Psoas muscle (tissue), 8 donors: ENCODE results near the gene SSU72. TPM values are rescaled to one million over a fixed set of nuclear protein-coding genes. Genes with fewer than 3 reads are reported as not detected.

ENCODE experiments used
- ATAC-seq, 4 donors: fragments of 200-7000 bp; cut with Tn5 transposase; one replicate each; pipeline ENCODE4 v1.9.1; 2020; ENCODE audit warnings: moderate library complexity in 3 of 4, mild to moderate bottlenecking in 2 of 4
- DNase-seq, 2 donors: peaks; one replicate each; pipeline ENCODE4 v3.0.0-alpha.2; 2020
- H3K27ac ChIP-seq: fragments of 200-600 bp; one replicate; pipeline ENCODE4 v1.8.0; 2022
- H3K27me3 ChIP-seq, 3 donors: fragments of 200-600 bp in 1 of 3; one replicate each; pipeline versions ENCODE4 v1.6.1 to v1.8.0; 2013 to 2022; ENCODE audit warnings: low read length in 2 of 3, mild to moderate bottlenecking in 2 of 3, moderate library complexity in 1 of 3; ENCODE audit not compliant: insufficient read depth in 3 of 3
- H3K36me3 ChIP-seq, 2 donors: fragments of 200-600 bp in 1 of 2; one replicate each; pipeline versions ENCODE4 v1.6.1 to v1.8.0; 2013 to 2022; ENCODE audit warnings: low read depth in 1 of 2, mild to moderate bottlenecking in 1 of 2, moderate library complexity in 1 of 2; ENCODE audit not compliant: insufficient read depth in 1 of 2
- H3K4me1 ChIP-seq: fragments of 200-600 bp; one replicate; pipeline ENCODE4 v1.8.0; 2022
- H3K4me3 ChIP-seq: fragments of 200-600 bp; one replicate; pipeline ENCODE4 v1.8.0; 2022; ENCODE audit warnings: mild to moderate bottlenecking
- H3K9me3 ChIP-seq: fragments of 200-600 bp; one replicate; pipeline ENCODE4 v1.8.0; 2022
- WGBS, 3 donors: extraction: QIAGEN DNeasy Blood & Tissue Kit; methylation state at CpG; one replicate each; pipeline versions ENCODE4 v1.1.6 to v1.1.7; 2013; 5-methylcytosine and 5-hydroxymethylcytosine counted together
- intact Hi-C, 2 donors: fragments of 100-400 bp; cut with DNase I; formaldehyde crosslinking; loops; one replicate each; pipeline versions ENCODE4 v1.11.0 to v1.14.2; 2022
- polyA plus RNA-seq, 3 donors: library from polyadenylated mRNA; stranded (reverse); fragments of 200-250 nt; gene quantifications; one replicate each; pipeline ENCODE4 v1.2.3, GENCODE V29; 2013
- total RNA-seq, 4 donors: library from RNA; stranded (reverse); fragmentation: NEBNext Ultra II Directional in 2 of 4; extraction: Animal tissue kit (Norgen Biotek cat#: 25700) in 2 of 4; gene quantifications; one replicate each; pipeline versions ENCODE4 v1.2.1 to v1.2.4, GENCODE V29; 2021 to 2023
- TF ChIP-seq, protein P1 (sequence below): fragments of 200-600 bp; IDR thresholded peaks from one replicate; pipeline ENCODE4 v1.8.0; 2022; ENCODE audit warnings: antibody characterized with exemption
- donor health status: healthy with polysubstance abuse.
- donor health status: DM: no; HTN: no; CAD: no; lungs with moderate emphysema.
- donor health status: Bipolar disorder and iron deficiency.
- donor health status: healthy.
- donor health status: DM: yes; HTN: yes; CAD: no.
- donor health status: DM: no; HTN: no; CAD: no.
- donor health status: DM: no; HTN: no; CAD: no.
- donor health status: DM: yes; HTN: yes; CAD: no.

The SSU72 gene
- total and polyA plus RNA-seq, 7 donors = 130 to 207 (median 179) TPM

DNA sequence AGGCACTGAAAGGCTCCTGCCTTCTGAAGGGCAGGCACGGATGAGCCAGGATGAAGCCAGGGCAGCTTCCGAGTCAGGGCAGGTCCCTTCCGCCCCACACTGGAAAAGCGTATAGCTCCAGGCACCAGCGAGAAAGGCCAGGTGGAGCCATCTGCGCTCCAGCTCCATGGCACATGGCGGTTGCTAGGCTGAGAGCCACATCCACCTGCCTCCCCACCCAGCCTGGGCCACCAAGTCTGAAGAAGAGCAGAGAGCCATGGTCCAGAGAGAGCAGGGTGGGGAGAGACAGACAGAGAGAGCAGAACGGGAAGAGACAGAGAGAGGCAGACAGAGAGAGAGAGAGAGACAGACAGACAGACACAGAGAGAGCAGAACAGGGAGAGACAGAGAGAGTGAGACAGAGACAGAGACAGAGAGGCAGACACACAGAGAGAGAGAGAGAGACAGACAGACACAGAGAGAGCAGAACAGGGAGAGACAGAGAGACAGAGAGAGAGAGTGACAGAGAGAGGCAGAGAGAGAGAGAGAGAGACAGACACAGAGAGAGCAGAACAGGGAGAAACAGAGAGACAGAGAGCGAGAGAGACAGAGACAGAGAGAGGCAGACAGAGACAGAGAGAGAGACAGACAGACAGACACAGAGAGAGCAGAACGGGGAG is 20.1 kb upstream of the SSU72 start:
- no peaks in the 10 kb centered on the region for H3K9me3 ChIP-seq
- TF ChIP-seq, protein P1, sequence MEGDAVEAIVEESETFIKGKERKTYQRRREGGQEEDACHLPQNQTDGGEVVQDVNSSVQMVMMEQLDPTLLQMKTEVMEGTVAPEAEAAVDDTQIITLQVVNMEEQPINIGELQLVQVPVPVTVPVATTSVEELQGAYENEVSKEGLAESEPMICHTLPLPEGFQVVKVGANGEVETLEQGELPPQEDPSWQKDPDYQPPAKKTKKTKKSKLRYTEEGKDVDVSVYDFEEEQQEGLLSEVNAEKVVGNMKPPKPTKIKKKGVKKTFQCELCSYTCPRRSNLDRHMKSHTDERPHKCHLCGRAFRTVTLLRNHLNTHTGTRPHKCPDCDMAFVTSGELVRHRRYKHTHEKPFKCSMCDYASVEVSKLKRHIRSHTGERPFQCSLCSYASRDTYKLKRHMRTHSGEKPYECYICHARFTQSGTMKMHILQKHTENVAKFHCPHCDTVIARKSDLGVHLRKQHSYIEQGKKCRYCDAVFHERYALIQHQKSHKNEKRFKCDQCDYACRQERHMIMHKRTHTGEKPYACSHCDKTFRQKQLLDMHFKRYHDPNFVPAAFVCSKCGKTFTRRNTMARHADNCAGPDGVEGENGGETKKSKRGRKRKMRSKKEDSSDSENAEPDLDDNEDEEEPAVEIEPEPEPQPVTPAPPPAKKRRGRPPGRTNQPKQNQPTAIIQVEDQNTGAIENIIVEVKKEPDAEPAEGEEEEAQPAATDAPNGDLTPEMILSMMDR = no peak
- DNase-seq = no peak
- intact Hi-C loops = no loop called here
- ATAC-seq = no peak
- 36 to 45% (median 42%) methylated on average over 10 of the region's 10 CpGs for WGBS, 3 donors
- no peaks in the 10 kb centered on the region for H3K36me3 ChIP-seq
- H3K27me3 ChIP-seq = peaks cover 0 to 19% (median 8%) of the 10 kb centered on the region in 3 donors
- no peak overlapping the region for H3K27ac ChIP-seq
- no peak overlapping the region for H3K4me3 ChIP-seq
- peaks cover 7% of the 10 kb centered on the region for H3K4me1 ChIP-seq

DNA sequence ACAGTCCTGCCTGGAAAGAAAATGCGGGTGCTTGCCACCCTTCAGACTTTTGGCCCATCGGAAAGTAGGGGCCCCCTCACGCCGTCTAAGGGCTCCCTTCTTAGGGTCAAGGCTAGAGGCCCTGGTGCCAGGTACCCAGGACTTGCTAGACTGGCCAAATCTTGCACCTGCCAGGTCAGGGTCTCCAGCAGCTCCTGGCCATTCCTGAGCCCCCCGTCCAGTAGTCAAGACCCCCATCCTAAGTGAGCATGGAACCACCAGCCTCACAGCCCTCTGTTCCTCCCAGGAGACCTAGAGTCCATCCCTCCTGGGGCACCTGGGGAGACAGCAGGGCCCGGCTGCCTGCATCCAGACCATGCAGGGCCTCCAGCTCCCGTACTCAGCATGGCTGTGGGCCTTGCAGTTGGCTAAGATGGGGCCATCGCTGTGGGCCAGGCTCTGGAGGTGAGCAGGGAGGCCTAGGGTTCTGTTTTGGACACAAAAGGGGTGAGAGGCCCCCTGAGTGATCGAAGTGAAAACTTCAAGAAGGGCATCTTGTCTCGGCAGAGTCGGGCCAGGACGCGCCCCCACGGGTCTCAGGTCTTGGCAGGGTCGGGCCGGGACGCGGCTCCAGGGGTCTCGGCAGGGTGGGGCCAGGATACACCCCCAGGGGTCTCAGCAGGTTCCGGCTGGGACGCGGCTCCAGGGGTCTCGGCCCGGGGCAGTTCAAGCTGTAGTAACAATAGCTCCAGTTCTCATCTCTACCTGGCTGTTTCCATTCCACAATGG is 19.4 kb upstream of the SSU72 start:
- 79 to 81% (median 81%) methylated on average over 24 of the region's 24 CpGs for WGBS, 3 donors

DNA sequence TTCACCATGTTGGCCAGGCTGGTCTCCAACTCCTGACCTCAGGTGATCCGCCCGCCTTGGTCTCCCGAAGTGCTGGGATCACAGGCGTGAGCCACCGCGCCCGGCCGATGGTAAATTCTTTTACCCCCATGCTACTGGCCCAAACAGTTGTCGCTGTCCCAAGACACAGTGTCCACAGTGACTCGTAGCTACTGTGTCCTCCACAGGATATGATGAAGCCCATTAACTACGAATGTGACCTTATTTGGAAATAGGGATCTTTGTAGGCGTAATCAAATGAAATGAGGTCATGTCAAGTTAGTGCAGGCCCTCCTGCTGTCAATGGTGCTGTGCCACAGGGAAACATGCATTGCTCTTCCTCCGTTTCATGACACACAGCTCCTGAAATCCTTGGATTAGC is 16.8 kb upstream of the SSU72 start:
- TF ChIP-seq, protein P1 = no peak
- intact Hi-C loops = no loop called here

More for the DNA sequence above, 19.4 kb upstream of the SSU72 start:
- ATAC-seq = no peak
- no peak for DNase-seq
- Histone ChIP-seq H3K27me3 (peaks cover 0 to 15% (median 3%) of the 10 kb centered on the region in 3 donors), H3K27ac (no peak overlapping the region), H3K36me3 (no peaks in the 10 kb centered on the region), H3K4me1 (peaks cover 7% of the 10 kb centered on the region), H3K4me3 (no peak overlapping the region), H3K9me3 (no peaks in the 10 kb centered on the region)
- intact Hi-C loops = no loop called here
- TF ChIP-seq, protein P1 = no peak

DNA sequence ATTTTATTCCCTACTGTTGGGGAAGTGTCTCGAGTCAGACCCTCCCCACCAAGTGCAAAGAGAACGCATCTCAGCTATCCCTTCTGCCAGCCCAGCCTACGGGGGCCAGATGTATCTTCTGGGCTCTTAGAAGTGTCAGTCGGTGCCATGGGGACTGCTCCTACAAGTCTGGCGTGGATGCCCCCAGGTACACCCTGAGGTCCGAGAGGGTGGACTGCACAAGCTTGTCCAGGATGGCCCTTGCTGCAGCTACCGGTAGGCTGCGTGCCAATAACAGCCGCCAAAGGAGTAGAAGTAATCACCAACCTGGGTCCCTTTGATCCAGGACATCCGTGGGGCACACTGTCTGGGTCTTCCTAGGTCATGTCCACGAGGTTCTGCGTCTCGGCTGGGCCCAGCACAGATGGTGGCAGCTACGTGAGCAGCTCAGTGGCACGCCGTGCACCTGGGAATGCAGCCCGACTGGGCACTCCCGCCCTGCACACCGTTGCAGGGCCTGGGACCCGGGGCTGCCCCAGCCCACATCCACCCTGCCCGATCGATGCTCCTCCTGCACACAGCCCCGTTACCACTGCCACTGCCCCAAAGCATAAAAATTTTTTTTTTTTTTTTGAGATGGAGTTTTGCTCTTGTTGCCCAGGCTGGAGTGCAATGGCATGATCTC is 8.8 kb upstream of the SSU72 start:
- ATAC-seq (no peak), DNase-seq (no peak)
- TF ChIP-seq, protein P1 = no peak

More for the DNA sequence above, 16.8 kb upstream of the SSU72 start:
- H3K27ac ChIP-seq = no peak overlapping the region
- ATAC-seq (no peak), DNase-seq (no peak)
- no peaks in the 10 kb centered on the region for H3K9me3 ChIP-seq
- H3K4me3 ChIP-seq = no peak overlapping the region
- 84 to 91% (median 86%) methylated on average over 12 to 13 of the region's 13 CpGs for WGBS, 3 donors
- no peaks in the 10 kb centered on the region for H3K36me3 ChIP-seq
- no peaks in the 10 kb centered on the region for H3K4me1 ChIP-seq
- H3K27me3 ChIP-seq = peaks cover 0 to 13% (median 1%) of the 10 kb centered on the region in 3 donors

More for the DNA sequence above, 8.8 kb upstream of the SSU72 start:
- Histone ChIP-seq H3K27me3 (peaks cover 0 to 12% (median 2%) of the 10 kb centered on the region in 3 donors), H3K27ac (no peak overlapping the region), H3K4me1 (no peaks in the 10 kb centered on the region), H3K9me3 (no peaks in the 10 kb centered on the region), H3K36me3 (no peaks in the 10 kb centered on the region), H3K4me3 (no peak overlapping the region)
- WGBS, 3 donors = 75 to 80% (median 77%) methylated on average over 23 of the region's 23 CpGs
- intact Hi-C loops = no loop called here
